ENCODE data around the gene ANTXR2. TPM values are rescaled to one million over a fixed set of nuclear protein-coding genes. Genes with fewer than 3 reads are reported as not detected.
"Not testable (repeated sequence)": the region's sequence is repeated elsewhere in the genome, so short reads cannot be mapped to it uniquely, and the experiment has no call there.

The ANTXR2 gene
- 15.1 and 32.2 TPM in 2 replicates for total RNA-seq

GRCh38 chr4:80072744-80073472 is at the start of gene ANTXR2:
TSS of gene ANTXR2 (minus strand) at chr4:80073229. CDS start at chr4:80072560, 669 bp downstream.
- DNase-seq (ENCODE audit: low read depth), result peak; percentile 67

GRCh38 chr4:80121815-80122214 is 48.8 kb upstream of the ANTXR2 start:
- DNase-seq (ENCODE audit: low read depth), result not testable (repeated sequence)

DNA sequence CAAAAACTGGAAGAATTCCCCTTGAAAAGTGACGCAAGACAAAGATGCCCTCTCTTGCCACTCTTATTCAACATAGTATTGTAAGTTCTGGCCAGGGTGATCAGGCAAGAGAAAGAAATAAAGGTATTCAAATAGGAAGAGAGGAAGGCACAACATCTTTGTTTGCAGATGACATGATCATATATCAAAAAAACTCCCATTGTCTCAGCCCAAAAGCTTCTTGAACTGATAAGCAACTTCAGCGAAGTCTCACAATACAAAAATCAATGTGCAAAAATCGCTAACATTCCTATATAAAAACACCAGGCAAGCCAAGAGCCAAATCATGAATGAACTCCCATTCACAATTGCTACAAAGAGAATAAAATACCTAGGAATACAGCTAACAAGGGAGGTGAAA is 46.6 kb upstream of the ANTXR2 start:
- not testable (repeated sequence) for DNase-seq (ENCODE audit: low read depth)

DNA sequence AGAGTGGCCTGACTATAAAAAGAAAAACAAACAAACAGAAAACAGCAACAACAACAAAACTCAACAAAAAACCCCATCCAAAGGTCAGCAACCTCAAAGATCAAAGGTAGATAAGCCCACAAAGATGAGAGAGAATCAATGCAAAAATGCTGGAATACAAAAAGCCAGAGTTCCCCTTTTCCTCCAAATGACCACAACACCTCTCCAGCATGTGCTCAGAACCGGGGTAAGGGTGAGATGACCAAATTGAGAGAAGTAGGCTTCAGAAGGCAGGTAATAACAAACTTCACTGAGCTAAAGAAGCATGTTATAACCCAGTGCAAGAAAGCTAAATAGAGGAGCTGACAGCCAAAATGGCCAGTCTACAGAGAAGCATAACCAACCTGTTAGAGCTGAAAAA is 43.5 kb upstream of the ANTXR2 start:
- no peak for DNase-seq (ENCODE audit: low read depth)

GRCh38 chr4:80115368-80116181 is 42.5 kb upstream of the ANTXR2 start:
- no peak for DNase-seq (ENCODE audit: low read depth)

- no peak for DNase-seq (ENCODE audit: low read depth)
Observed at GRCh38 chr4:80114732-80115265, 41.8 kb upstream of the ANTXR2 start.

GRCh38 chr4:80113615-80114014 is 40.6 kb upstream of the ANTXR2 start:
- DNase-seq (ENCODE audit: low read depth), result no peak

DNA sequence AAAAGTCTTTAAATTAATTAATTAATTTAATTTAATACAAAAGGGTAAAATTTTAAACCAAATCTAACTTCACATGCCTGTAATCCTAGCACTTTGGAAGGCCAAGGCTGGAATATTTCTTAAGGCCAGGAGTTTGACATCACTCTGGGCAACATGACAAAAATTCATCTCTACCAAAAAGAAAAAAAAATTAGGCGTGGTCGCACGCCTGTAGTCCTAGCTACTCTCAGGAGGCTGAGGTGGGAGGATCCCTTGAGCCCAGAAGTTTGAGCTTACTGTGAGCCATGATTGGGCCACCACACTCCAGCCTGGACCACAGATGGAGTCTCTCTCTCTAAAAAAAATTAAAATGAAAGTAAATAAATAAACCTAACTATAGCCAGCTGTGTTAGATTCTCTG is 39.2 kb upstream of the ANTXR2 start:
- DNase-seq (ENCODE audit: low read depth), result no peak

DNA sequence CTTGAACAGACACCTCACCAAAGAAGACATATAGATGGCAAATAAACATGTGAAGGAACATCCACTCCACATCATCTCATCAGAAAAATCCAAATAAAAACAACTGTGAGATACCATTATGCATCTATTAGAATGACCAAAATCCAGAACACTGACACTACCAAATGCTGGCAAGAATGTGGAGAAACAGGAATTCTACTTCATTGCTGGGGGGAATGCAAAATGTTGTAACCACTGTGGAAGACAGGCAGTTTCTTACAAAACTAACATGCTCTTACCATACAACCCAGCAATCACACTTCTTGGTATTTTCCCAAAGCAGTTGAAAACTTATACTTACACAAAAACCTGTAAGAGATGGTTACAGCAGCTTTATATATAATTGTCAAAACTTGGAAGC is 38.2 kb upstream of the ANTXR2 start:
- no peak for DNase-seq (ENCODE audit: low read depth)

DNA sequence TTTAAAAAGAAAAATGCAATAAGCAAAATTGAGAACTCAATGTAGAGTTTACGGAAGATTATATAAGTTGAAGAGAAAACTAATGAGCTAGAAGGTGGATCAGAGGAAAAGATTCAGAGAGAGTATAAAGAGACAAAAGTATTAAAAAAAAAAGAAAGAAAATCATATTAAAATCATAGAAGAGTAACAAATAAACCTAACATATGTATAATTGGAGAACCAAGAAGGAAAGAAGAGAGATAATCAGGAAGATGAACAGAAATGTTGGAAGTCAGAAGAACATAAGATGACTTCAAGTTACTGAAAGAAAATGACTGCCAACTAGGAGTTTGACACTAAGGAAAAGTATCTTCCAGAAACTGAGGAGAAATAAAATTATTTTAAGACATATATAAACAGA is 34.3 kb upstream of the ANTXR2 start:
- peak; percentile 18 for DNase-seq (ENCODE audit: low read depth)

- no peak for DNase-seq (ENCODE audit: low read depth)
Observed at GRCh38 chr4:80104927-80105326, 31.9 kb upstream of the ANTXR2 start.

GRCh38 chr4:80103629-80104028 is 30.6 kb upstream of the ANTXR2 start:
- no peak for DNase-seq (ENCODE audit: low read depth)

- DNase-seq (ENCODE audit: low read depth), result no peak
Observed at GRCh38 chr4:80101792-80102116, 28.7 kb upstream of the ANTXR2 start.

- DNase-seq (ENCODE audit: low read depth), result no peak
Observed at GRCh38 chr4:80101071-80101791, 28.2 kb upstream of the ANTXR2 start.

- DNase-seq (ENCODE audit: low read depth), result no peak
Observed at GRCh38 chr4:80099671-80100070, 26.6 kb upstream of the ANTXR2 start.

- DNase-seq (ENCODE audit: low read depth), result no peak
Observed at GRCh38 chr4:80098635-80099034, 25.6 kb upstream of the ANTXR2 start.

GRCh38 chr4:80097400-80098177 is 24.6 kb upstream of the ANTXR2 start:
- DNase-seq (ENCODE audit: low read depth), result no peak

GRCh38 chr4:80096175-80096850 is 23.3 kb upstream of the ANTXR2 start:
- DNase-seq (ENCODE audit: low read depth), result no peak

DNA sequence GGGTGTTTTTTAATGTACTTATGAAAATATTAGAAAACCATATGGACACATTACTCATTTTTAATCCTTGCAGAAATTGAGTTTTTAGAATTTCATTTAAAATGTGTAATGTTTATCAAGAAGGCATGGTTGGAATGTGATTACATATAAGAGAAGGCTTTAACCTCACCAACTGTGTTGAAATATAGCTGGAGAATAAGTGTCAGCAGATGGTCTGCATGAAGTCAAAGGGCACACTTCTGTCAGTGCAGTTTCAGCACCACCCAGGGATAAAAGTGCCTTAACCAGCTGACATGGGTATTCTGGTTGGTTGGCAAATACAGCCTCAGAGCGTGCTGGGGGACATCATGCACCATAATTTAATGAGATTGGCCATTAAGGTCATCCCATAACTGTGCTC is 21.2 kb upstream of the ANTXR2 start:
- DNase-seq (ENCODE audit: low read depth), result no peak

GRCh38 chr4:80093563-80093962 is 20.5 kb upstream of the ANTXR2 start:
- DNase-seq (ENCODE audit: low read depth), result no peak

DNA sequence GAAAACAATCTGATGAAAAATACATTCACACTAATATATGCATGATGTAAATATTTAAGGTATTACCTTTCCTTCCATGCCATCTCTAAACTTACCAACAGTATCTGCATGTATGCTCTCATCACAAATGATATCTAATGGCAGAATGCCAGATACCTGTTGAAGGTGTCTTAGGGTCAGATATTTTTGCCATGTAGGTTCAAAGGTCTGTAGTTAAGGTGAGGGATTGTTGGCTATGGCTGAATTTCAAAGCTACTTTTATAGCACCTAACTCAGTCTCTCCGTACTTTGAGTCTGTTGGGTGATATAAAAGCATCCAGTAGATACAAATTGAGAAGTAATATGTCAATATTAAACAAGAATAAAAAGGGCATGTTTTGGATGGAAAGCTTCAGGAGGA is 19.8 kb upstream of the ANTXR2 start:
- DNase-seq (ENCODE audit: low read depth), result no peak
